ENCODE results near the gene EBF4.

GRCh38 chr20:2706688-2707352 lies 14.2 kb downstream of the EBF4 start:
- TF ChIP-seq GATA3 (IDR thresholded peaks at IDR 0.05; ENCODE audit: low read depth, low read length) (no peak), GATA2 (IDR thresholded peaks at IDR 0.05; ENCODE audit: low read depth, low read length) (no peak)

Data from SH-SY5Y (cell line).